K562 (cell line): ENCODE data around the gene HNRNPA3. TPM values are rescaled to one million over a fixed set of nuclear protein-coding genes. Genes with fewer than 3 reads are reported as not detected.

ENCODE experiments used
- ATAC-seq: fragments of 200-7000 bp; cut with Tn5 transposase; 3 replicates; pipeline ENCODE4 v1.9.1; 2020; ENCODE audit warnings: moderate library complexity
- BruUV-seq: library from RNA; stranded (reverse); fragments of 400-500 nt; replicated peaks from 2 replicates; lab custom pipeline; 2021; lab: Mats Ljungman, UMichigan
- CTCF ChIA-PET: fragments of 300-600 bp; formaldehyde crosslinking; extraction: SDS; loops from one replicate; lab custom pipeline; 2021; ENCODE audit warnings: low intra/inter-chr PET ratio; lab: Yijun Ruan, JAX
- POLR2A ChIA-PET: fragments of 300-600, 350-650 bp; sonication (Branson Sonifier 250); formaldehyde crosslinking; extraction: SDS; loops from one replicate; lab custom pipeline; 2021; ENCODE audit warnings: antibody characterized with exemption, inconsistent platforms; lab: Yijun Ruan, JAX
- DNase-seq, 4 experiments: peaks; one replicate each; pipeline versions ENCODE4 v3.0.0 to v3.0.0-alpha.2; 2011 to 2018; ENCODE audit warnings: low spot score in 3 of 4, mixed read lengths in 3 of 4; ENCODE audit errors: extremely low read depth in 1 of 4
- FAIRE-seq: peaks from 2 replicates; lab custom pipeline; 2011; peaks lifted over from hg19 to GRCh38; lab: Jason Lieb, UNC
- H2AFZ ChIP-seq: 2 replicates; pipeline ENCODE4 v1.6.0; 2011; ENCODE audit warnings: low read depth, low read length, control low read depth, inconsistent platforms
- H3K27ac ChIP-seq: fragments of 200-600 bp; 3 replicates; pipeline ENCODE4 v1.8.0; 2011; ENCODE audit warnings: low read depth, mild to moderate bottlenecking, control low read depth, inconsistent platforms, low read length, moderate library complexity, mixed read lengths; ENCODE audit errors: extremely low read depth
- H3K27me3 ChIP-seq, 2 experiments: fragments of 300-600 bp in 1 of 2; 2 replicates in 1 of 2; 3 replicates in 1 of 2; pipeline versions ENCODE4 v1.6.0 to v1.8.0; 2011; ENCODE audit warnings: inconsistent platforms in 2 of 2, low read length in 2 of 2, mild to moderate bottlenecking in 1 of 2, mixed read lengths in 1 of 2, moderate library complexity in 1 of 2; ENCODE audit not compliant: control insufficient read depth in 2 of 2, insufficient read depth in 2 of 2
- H3K36me3 ChIP-seq: fragments of 300-600 bp; 3 replicates; pipeline ENCODE4 v1.8.0; 2011; ENCODE audit warnings: mild to moderate bottlenecking, low read length, inconsistent platforms; ENCODE audit not compliant: control insufficient read depth, insufficient read depth
- H3K4me1 ChIP-seq, 2 experiments: fragments of 200-600 bp in 1 of 2; replicated peaks in 1 of 2; 2 replicates in 1 of 2; 3 replicates in 1 of 2; pipeline versions ENCODE4 v1.5.1 to v1.8.0; 2011; ENCODE audit warnings: inconsistent platforms in 2 of 2, low read length in 2 of 2, mild to moderate bottlenecking in 1 of 2, mixed read lengths in 1 of 2, moderate library complexity in 1 of 2; ENCODE audit not compliant: control insufficient read depth in 2 of 2, insufficient read depth in 2 of 2
- H3K4me2 ChIP-seq: 2 replicates; pipeline ENCODE4 v1.6.1; 2011; ENCODE audit warnings: low read length, control low read depth, inconsistent platforms, mixed read lengths; ENCODE audit not compliant: insufficient read depth
- H3K4me3 ChIP-seq: fragments of 200-600 bp; sonication (generic), shearing (Covaris generic); 2 replicates; pipeline ENCODE4 v1.5.1; 2016; ENCODE audit warnings: control low read depth, inconsistent platforms
- H3K79me2 ChIP-seq: fragments of 200-600 bp; 3 replicates; pipeline ENCODE4 v1.8.0; 2011; ENCODE audit warnings: low read length, inconsistent platforms; ENCODE audit not compliant: control insufficient read depth, insufficient read depth
- H3K9ac ChIP-seq, 2 experiments: 2 replicates each; pipeline versions ENCODE4 v1.6.0 to v1.6.1; 2011; ENCODE audit warnings: low read depth in 2 of 2, low read length in 2 of 2, control low read depth in 1 of 2, inconsistent platforms in 1 of 2, mild to moderate bottlenecking in 1 of 2, mixed read lengths in 1 of 2; ENCODE audit not compliant: insufficient read depth in 1 of 2
- H3K9me1 ChIP-seq: one replicate; pipeline ENCODE4 v1.6.0; 2011; ENCODE audit warnings: inconsistent platforms, mild to moderate bottlenecking, low read length, moderate library complexity; ENCODE audit not compliant: control insufficient read depth, insufficient read depth
- H3K9me3 ChIP-seq: replicated peaks from 2 replicates; pipeline ENCODE4 v1.5.1; 2011; ENCODE audit warnings: low read depth, low read length, inconsistent platforms; ENCODE audit not compliant: control insufficient read depth, insufficient read depth
- H4K20me1 ChIP-seq: replicated peaks from 2 replicates; pipeline ENCODE4 v1.6.1; 2011; ENCODE audit warnings: low read length, inconsistent platforms, mixed read lengths; ENCODE audit not compliant: control insufficient read depth, insufficient read depth
- SFPQ ChIP-seq: fragments of 200-400 bp; formaldehyde crosslinking; IDR thresholded peaks from 2 replicates; pipeline ENCODE4 v1.6.1; 2017; ENCODE audit warnings: mild to moderate bottlenecking, low read depth, low read length, moderate library complexity
- SMAD1 ChIP-seq: fragments of 150-350 bp; IDR thresholded peaks from 2 replicates; pipeline ENCODE4 v1.6.1; 2014; ENCODE audit warnings: low read length, low read depth; ENCODE audit not compliant: partially characterized antibody
- WGBS: fragments of 100-300 bp; shearing (Covaris generic); methylation state at CpG from one replicate; pipeline ENCODE4 v1.1.6; 2016; ENCODE audit warnings: low coverage, mixed read lengths; ENCODE audit not compliant: insufficient coverage; ENCODE audit errors: missing lambda C conversion rate; 5-methylcytosine and 5-hydroxymethylcytosine counted together
- in situ Hi-C: fragments of 300-500 bp; cut with MboI; formaldehyde crosslinking; loops from 4 replicates; pipeline ENCODE4 v1.15.0; 2018; ENCODE audit warnings: inconsistent platforms, mixed read lengths
- intact Hi-C: fragments of 100-400 bp; cut with micrococcal nuclease; formaldehyde crosslinking; loops from 2 replicates; pipeline ENCODE4 v1.14.2; 2022
- polyA plus RNA-seq, 8 experiments: library from polyadenylated mRNA; depleted of rRNA in 4 of 8; stranded (reverse) in 5 of 8; unstranded in 3 of 8; fragments of >200 nt; fragmentation: Nextera tagmentation in 2 of 8; fragmentation: Illumina TruSeq in 1 of 8; extraction: Ambion mirVana in 2 of 8; extraction: Trizol in 1 of 8; gene quantifications; 2 replicates each; pipeline versions ENCODE4 v1.2.1 to v1.2.3, GENCODE V29; 2011 to 2014; ENCODE audit warnings: inconsistent platforms in 1 of 8, missing spikeins in 1 of 8
- total RNA-seq, 7 experiments: library from RNA; depleted of rRNA in 6 of 7; stranded (reverse); fragments of >200 nt in 6 of 7; fragmentation: Illumina TruSeq in 2 of 7; extraction: Trizol in 2 of 7; gene quantifications; 2 replicates each; pipeline versions ENCODE4 v1.2.1 to v1.2.3, GENCODE V29; 2011 to 2021; ENCODE audit warnings: low replicate concordance in 1 of 7

HNRNPA3 gene
- total and polyA plus RNA-seq, 9 of the 15 experiments (the other 6 are each of a cell fraction or from before 2014, with no cell fraction given), result 72.8 to 428 (median 192) TPM

GRCh38 chr2:177175917-177176668 lies 36.5 kb upstream of the HNRNPA3 start:
- Histone ChIP-seq H2AFZ (no peak overlapping the region), H3K9ac (no peak overlapping the region), H3K4me2 (no peak overlapping the region), H3K4me3 (no peak overlapping the region), H3K9me3 (no peaks in the 10 kb centered on the region), H3K4me1 (peaks cover 3 to 7% of the 10 kb centered on the region in 2 experiments; a peak in 3 of 5 replicates), H3K27me3 (no peaks in the 10 kb centered on the region), H3K27ac (no peak overlapping the region), H3K9me1 (no peaks in the 10 kb centered on the region)
- DNase-seq (no peak), ATAC-seq (no peak), FAIRE-seq (no peak)
- intact Hi-C loops, result no loop called here
- CTCF ChIA-PET, result no interaction called here
- BruUV-seq, result no TSS peak
- WGBS, result 16% methylated on average over 7 of the region's 7 CpGs
- POLR2A ChIA-PET, result interaction anchor here (0.7 to 1.3 kb wide), 2 partner anchors 26 to 36 kb away, joined by 3 to 4 read pairs; partner anchors contain the start of gene HNRNPA3
- TF ChIP-seq SMAD1, result no peak
- TF ChIP-seq, all 486 proteins: peak for 0
- no peaks in the 10 kb centered on the region for H3K36me3 ChIP-seq
- in situ Hi-C loops, result no loop called here
- no peaks in the 10 kb centered on the region for H3K79me2 ChIP-seq
- no peaks in the 10 kb centered on the region for H4K20me1 ChIP-seq

- no peaks in the 10 kb centered on the region for H3K9me1 ChIP-seq
- no peaks in the 10 kb centered on the region for H3K27me3 ChIP-seq
- WGBS, result 0% methylated on average over 1 of the region's 1 CpG
- DNase-seq (no peak), ATAC-seq (no peak), FAIRE-seq (no peak)
- in situ Hi-C loops, result no loop called here
- ChIA-PET CTCF (no interaction called here), POLR2A (no interaction called here)
- no peaks in the 10 kb centered on the region for H4K20me1 ChIP-seq
- no peak overlapping the region for H3K9ac ChIP-seq
- H3K9me3 ChIP-seq, result no peaks in the 10 kb centered on the region
- H3K4me3 ChIP-seq, result no peak overlapping the region
- BruUV-seq, result no TSS peak
- no peaks in the 10 kb centered on the region for H3K36me3 ChIP-seq
- no peak overlapping the region for H2AFZ ChIP-seq
- H3K4me1 ChIP-seq, result peaks cover 0 to 3% of the 10 kb centered on the region in 2 experiments; a peak in 2 of 5 replicates
- H3K4me2 ChIP-seq, result no peak overlapping the region
- intact Hi-C loops, result no loop called here
- no peak overlapping the region for H3K27ac ChIP-seq
- no peaks in the 10 kb centered on the region for H3K79me2 ChIP-seq
- no peak for TF ChIP-seq SFPQ
Observed at GRCh38 chr2:177178797-177179196, 33.8 kb upstream of the HNRNPA3 start.
